Stimulated activated CD4-positive, alpha-beta T cell treated with anti-CD3 and anti-CD28 coated beads, Interleukin-12 subunit alpha, Interleukin-12 subunit beta, amount 100 ng/mL, for 48 hours (primary cell): Measurements from ENCODE around the gene THOC1.
"Not testable (repeated sequence)": the region's sequence is repeated elsewhere in the genome, so short reads cannot be mapped to it uniquely, and the experiment has no call there.

ENCODE experiments used
- DNase-seq, 3 donors: peaks; one replicate each; pipeline ENCODE4 v3.0.0-alpha.2; 2020; ENCODE audit warnings: low read depth in 2 of 3, low spot score in 1 of 3

Gene THOC1, protein sequence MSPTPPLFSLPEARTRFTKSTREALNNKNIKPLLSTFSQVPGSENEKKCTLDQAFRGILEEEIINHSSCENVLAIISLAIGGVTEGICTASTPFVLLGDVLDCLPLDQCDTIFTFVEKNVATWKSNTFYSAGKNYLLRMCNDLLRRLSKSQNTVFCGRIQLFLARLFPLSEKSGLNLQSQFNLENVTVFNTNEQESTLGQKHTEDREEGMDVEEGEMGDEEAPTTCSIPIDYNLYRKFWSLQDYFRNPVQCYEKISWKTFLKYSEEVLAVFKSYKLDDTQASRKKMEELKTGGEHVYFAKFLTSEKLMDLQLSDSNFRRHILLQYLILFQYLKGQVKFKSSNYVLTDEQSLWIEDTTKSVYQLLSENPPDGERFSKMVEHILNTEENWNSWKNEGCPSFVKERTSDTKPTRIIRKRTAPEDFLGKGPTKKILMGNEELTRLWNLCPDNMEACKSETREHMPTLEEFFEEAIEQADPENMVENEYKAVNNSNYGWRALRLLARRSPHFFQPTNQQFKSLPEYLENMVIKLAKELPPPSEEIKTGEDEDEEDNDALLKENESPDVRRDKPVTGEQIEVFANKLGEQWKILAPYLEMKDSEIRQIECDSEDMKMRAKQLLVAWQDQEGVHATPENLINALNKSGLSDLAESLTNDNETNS

DNA sequence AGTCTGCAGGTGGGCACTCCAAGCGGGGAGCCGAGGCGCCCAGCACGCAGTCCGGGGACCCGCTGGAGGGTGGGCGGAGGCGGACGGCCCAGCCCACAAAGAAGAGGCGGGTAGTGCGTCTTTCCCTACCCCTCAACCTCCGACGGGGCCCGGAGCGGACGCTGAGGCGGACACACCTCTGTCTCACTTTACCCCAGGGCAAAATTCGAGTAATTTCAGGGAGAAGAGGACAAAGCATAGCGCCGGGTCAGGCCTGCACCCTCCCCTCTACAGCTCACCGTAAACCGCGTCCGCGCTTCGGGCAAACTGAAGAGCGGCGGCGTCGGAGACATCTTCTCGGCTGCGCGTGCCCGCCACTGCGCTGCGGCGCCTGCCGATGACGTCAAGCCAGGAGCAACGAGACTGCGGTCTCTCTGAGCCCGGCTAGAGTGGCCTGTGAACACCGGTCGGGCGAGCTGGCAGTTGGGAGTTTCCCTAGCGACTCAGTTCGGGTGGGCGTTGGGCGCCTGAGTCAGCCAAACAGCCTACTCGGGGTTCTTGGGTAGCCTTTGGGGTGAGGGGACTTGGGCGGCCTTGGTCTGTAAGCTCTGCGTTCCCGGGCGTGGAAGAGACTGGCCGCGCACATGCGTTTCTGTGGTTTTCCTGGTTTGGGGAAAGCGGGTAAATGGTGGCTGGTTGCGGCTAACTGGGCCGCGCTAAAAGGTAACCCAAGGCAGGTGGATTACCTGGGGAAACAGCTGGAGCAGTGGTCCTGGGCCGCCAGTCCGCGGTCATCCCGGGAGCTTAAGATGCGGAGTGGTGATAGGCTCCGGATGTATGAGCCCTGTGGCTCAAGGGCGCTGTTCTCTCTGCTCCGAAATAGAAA is at the start of gene THOC1:
Gene THOC1 (minus strand): TSS at position 360 of the 865 bp plus-strand sequence. CDS start 28 bp downstream, at position 332.
- peak; percentile 93 to 95 (median 94) for DNase-seq

DNA sequence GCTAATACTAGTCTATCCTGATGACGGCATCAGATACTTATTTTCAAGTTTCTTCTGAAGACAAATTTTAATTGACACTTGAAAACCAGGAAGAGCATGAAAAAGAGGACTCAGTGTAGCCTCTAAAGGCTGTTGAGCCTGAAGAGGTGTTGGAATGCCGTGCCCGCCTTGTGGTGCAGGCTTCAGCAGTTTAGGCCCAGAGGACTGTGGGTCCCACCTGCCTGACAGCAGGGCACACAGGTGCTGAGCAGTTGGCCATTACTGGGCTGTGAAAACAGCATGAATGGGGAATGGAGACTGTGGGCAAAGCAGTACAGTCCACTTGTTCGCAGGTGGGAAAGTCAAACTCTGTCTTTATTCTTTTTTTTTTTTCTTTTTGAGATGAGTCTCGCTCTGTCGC is 49.8 kb upstream of the THOC1 start:
- DNase-seq: no peak

DNA sequence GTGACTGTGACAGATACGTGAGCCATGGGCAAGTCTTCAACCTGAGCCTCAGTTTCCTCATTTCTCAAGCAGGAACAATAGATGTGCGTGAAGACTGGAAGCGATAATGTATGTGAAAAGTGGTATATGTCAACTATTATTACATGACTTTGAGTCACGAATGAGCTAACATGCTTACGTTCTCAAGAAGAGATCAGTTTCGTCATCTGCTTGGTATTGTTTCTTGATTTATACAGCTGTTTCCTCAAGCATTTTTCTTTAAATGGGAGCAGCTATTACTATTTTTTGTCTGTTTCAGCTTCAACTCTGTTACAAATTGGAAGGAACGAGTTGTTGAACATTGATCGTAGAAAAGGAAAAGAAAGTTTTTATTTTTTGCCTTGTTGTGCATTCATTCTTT is 48.5 kb upstream of the THOC1 start:
- no peak for DNase-seq

DNA sequence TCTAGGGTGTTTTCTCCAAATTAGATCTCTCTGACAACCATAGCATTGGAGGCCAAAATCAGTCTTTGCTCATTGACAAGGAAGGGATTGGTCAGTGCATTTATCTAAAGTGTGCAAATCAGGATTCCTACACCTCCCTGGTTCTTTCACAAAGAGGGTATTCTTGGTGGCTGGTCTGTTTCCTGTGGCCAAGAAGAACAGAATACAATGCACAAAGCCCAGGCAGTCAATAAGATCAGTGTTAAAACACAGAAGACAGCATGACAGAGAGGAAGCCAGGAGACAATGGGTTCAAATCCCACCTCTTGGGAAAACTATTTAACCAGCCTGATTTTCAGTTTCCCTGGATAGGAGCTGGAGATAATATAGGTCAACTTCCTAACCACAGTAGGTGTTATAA is 46.1 kb upstream of the THOC1 start:
- no peak for DNase-seq

DNA sequence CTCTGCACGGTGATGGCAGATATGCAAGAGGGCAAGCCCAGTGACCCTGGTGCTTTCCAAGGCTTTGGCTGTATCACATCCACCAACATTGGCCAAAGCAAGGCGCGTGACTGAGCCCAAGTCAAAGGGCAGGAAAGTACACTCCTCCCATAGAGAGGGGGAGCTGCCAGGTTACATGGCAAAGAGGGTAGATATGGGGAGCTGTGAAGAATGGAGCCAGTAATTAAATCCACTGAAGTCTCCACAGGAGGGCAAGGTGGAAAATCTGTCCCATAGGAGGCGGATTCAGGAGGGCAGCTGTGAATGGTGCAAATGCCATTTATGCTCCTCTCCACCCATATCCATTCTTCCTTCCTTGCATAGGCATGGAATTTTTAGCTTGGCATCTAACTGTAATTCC is 44.6 kb upstream of the THOC1 start:
- no peak for DNase-seq

DNA sequence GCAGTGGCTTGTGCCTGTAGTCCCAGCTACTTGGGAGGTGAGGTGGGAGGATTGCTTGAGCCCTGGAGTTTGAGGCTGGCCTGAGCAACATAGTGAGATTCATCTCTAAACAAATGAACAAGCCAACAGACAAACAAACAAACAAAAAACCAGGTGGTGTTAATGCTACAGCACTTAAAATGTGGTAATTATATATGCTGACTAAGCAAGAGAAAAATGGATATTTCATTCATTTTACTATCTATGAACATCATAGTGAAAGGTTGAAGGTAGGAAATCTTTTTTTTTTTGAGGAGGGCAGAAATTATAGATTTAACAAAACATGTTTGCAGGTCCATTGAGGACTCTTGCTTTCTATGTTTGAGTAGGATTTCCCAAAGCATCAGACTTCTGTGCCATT is 42.2 kb upstream of the THOC1 start:
- no peak for DNase-seq

DNA sequence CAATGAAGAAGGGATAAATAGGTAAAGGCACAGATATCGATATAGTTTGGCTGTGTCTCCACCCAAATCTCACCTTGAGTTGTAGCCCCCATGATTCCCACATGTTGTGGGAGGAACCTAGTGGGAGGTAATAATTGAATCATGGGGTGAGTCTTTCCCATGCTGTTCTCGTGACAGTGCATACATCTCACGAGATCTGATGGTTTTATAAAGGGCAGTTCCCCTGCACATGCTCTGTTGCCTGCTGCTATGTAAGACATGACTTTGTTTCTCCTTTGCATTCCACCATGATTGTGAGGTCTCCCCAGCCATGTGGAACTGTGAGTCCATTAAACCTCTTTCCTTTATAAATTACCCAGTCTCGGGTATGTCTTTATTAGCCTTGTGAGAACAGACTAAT is 40.2 kb upstream of the THOC1 start:
- DNase-seq: not testable (repeated sequence)

DNA sequence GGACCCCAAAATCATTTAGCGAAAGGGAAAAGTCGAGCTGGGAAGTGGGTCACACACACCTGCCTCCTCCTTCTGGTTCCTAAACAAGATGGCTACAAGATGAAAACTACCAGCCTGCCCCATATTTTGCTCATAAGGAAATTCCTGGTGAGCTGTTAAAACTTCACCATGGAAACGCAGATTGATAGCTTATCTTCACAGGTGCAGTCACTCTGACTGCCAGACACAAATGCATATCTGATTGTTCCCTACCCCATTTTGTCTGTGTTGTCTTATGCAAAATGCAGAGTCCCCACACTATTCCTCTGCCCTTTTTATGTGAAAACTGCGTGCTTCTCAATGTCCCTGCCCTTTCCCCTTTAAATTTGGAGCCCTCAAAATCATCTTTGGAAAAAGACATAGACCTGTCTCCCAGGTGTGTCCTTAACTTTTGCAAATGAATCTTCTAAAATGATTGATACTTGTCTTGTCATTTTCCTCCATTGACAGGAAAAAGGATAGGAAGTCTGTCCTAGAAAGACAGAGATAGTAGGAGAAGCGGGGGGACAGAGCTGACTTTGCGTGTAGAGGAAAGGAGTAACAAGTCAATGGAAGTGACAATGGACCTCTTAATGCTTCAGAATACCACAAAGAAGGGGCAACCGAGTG is 38.9 kb upstream of the THOC1 start:
- no peak for DNase-seq

DNA sequence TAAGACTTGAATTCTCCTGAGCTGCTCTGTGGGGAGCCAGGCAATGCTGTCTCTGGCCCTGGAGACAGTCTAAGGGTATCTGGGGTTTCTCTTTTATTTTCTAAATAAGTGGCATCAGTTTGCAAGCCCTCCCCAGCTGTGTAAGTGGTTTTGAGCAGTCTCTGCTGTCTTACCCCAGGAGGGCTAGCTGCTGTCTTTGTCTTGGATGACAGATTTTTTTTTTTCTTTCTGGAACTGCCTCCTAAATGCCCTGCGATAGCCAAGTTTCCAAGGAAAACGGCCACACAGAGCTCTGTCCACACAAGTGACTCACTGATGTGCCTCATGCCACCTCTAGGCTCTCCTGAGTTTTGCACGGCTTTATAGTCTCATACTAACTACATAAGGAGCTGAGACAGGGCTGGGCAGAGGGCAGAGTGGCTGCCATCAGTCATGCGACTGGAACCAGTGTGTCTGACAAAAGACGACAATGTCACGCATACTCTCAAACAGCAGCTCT is 37.2 kb upstream of the THOC1 start:
- no peak for DNase-seq

DNA sequence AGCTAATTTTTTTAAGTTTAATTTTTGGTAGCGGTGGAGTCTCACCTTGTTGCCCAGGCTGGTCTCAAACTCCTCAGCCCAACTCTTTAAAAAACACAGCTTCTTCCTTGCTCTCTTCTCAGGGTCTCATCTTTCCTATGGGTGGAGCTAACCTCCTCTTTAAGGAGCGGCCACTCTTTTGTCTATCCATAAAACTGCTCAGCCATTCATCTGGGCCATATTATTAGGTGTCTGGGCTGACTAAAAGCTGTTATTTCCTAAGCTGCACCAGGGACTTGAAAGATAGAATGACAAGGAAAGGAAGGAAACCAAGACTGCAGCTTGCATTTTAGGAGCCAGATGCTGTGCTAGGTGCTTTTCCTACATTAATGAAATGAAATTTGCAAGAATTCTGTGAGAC is 35.8 kb upstream of the THOC1 start:
- DNase-seq: no peak

DNA sequence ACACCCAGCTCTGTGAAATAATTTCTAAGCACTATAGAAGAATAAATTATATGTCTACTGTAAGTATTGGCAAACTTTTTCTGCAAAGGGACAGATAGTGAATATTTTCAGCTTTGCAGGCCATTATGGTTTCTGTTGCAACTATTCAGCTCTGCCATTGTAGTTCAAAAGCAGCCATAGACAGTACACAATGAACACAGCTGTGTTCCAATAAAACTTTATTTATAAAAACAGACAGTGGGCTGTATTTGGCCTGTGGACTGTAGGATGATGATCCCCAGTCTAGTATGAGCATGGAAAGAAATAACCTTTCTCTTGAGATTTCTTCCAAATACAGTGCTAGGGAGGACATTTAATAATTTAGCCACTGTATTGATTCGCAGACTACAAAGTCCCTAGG is 35.2 kb upstream of the THOC1 start:
- no peak for DNase-seq

DNA sequence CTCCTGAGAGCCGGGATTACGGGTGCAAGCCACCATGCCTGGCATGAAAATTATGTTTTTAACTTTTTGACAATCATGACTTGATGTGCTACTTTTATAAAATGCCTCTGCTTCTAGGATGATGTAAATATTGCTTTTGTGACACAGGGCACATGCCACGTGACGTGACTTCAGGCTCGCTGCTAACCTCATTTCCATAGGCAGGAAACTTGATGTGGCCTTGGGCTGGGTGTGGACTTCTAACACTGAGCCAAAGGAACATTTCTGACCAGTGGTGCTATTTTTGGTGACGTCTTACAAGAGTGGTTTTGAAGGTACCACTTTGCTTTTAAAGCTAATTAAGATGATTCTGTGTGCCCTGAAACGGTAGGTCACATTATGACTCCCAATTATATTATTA is 34.2 kb upstream of the THOC1 start:
- no peak for DNase-seq

DNA sequence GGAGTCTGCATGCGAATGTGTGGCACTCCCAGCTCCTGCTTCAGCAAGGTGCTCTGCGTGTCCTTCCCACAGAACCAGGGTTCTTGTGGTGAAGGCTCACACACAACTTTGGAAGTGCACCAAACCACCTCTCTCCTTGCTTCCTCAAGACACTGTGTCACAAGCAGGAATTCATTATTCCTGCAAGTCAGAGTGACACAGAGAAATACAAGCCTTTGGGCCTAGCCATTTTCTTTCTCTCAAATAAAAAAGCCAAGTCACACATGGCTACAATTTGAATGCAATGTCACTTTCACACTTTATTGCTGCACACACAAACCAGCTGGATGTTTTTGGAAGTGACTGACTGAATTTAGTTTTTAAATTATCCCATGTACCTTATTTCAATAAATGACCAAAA is 30.1 kb upstream of the THOC1 start:
- DNase-seq: no peak

DNA sequence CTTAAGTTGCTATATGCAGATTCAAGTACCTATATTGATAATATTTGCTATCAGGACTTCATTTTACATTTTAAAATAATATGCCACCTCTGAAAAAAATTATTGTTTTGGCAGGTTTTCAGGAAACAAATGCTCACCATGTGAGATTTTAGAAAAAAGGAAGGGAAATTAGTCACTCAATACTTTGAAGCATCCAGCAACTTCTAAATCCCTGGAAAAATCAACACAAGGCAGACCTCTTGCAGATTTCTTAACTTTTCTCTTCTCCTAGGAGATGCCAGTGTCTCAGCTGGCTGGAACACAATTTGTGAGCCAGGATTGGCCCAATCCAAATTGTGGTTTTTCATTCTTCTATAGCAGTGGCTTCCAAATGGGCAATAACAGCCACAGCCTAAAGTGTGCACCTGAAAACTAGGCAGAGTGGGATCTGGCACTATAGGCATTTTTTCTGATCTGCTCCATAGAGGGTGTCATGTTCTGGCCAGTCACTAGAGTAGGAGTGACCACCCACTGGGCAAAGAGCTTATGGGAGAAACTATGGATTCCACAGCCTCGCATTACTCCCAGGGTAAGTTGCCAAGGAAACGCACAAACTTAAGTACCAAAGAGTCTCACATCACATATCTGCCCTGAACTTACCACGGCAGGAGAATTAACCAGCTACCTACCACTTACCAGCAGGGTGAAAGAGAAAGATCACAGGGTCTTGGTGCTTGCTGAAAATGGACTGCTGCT is 28.1 kb upstream of the THOC1 start:
- no peak for DNase-seq

DNA sequence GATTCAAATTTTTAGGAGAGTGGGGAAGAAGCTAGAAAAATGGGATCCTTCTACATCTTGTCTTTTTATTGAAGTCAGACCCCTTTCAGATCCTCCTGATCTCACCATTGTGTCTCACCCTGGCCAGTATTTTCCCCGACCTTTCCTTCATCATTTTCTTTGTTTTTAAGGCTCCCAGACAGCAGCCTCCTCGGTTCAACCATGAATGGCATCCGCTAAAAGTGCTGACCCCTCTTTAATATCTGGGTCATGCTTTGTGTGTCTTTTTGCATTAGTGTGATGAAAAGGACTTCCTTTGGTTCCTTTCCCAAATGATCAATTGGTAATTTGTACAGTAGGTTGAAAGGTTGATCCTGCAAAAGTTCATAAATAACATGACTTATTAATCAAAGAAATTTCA is 26.7 kb upstream of the THOC1 start:
- no peak for DNase-seq

DNA sequence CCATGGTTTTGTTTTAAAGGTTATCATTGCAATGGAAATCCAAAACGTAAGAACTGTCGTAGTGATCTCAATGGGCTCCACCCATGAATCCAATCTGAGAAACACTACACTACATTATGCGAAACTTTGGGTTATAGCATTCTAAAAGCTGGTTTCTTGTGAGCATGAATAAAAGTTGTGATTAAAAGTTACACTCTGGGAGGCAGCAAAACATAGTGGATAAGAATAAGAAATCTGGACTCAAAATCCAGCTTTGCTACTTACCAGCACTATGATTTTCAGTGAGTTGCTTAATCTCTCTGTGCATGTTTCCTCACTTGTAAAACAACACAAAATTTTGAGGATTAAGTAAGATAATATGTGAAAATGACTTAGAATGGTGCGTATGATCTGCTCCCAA is 25.7 kb upstream of the THOC1 start:
- DNase-seq: no peak

DNA sequence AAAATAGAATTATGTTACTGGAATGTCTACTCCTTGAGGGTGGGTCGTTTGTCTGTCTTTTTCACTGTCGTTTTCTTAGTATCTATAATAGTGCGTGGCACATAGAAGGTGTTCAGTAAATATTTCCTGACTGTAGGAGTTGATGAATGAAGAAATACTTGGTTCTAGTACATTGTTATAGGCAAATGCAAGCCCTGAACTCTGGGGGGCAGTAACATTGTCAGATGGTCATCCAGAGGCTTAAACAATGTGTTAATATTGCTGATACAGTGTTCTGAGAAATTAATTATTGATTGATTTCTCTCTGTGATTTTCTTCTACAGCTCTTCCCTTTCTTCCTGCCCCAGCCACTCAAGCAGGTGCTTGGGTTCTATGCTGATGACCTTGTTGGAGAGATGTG is 24.4 kb upstream of the THOC1 start:
- no peak for DNase-seq

DNA sequence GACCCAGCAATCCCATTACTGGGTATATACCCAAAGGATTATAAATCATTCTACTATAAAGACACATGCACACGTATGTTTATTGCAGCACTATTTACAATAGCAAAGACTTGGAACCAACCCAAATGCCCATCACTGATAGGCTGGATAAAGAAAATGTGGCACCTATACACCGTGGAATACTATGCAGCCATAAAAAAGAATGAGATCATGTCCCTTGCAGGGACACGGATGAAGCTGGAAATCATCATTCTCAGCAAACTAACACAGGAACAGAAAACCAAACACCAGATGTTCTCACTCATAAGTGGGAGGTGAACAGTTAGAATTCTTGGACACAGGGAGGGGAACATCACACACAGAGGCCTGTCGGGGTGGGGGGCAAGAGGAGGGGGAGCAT is 22.1 kb upstream of the THOC1 start:
- DNase-seq: not testable (repeated sequence)

DNA sequence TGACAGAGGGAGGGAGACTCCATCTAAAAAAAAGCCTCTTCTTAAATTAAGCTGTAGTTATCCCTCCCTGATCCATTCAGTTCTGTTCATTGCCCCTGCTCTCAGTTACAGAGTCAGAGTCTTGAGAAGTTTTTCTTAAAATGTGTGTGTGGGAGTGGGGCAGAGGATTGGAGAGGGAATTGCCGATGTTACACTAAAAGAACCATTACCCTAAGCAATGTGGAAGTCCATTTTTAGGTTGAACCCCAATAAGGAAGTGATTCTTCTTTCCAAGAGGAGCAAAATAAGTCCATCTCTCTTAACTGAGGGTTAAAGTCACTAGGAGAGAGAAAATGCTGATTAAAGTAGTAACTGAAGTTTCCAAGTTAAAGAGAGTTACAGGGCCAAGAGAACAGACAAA is 21.2 kb upstream of the THOC1 start:
- no peak for DNase-seq

DNA sequence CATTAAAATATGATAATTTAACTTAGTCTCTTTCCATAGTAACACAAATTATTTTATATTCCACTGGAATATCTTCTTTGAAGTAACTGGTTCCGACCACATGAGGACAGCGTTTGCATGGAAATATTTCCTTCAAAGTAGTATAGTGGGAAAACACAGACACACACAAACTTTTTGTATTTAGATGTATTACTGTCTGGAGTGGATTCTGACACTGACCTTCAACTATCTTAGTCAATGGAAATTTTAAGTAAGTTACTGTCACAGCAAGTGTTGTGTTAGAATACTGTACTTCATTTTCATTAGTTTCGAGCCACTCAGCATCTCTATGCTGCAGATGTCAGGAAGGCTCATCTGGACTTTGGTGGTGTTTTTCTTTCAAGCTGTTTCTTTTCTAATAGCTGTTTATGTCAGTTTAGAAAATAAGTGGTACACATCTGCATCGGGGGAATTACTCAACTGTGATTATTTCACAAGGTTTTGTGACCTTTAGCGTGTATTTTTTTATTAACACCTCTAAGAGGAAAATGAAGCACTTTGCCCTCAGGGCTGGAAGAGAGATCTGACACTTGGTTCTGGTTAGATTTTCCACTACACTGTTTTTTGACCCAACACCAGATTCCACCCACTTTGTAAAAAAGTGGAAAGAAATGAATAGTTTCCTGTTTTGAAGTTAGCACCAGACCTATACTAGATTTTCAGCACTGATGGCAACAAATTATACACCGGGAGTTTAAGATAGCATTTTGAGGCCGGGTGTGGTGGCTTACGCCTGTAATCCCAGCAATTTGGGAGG is 18.9 kb upstream of the THOC1 start:
- no peak for DNase-seq
